Mesenchymal stem cell (in vitro differentiated cells and primary cell): ENCODE results near the gene PTPRD.
A peak's percentile ranks its signal among the peaks of the same experiment; 100 is the strongest.

Experiments used
- DNase-seq: peaks from one replicate; pipeline ENCODE4 v3.0.0-alpha.2; 2013
- H2AFZ ChIP-seq: one replicate; pipeline ENCODE4 v1.6.1; 2013; ENCODE audit warnings: low read depth, mild to moderate bottlenecking, control low read depth, inconsistent platforms, low read length, moderate library complexity
- H2AK5ac ChIP-seq: 2 replicates; pipeline ENCODE4 v1.6.1; 2013; ENCODE audit warnings: low read length, moderate library complexity, mild to moderate bottlenecking, inconsistent platforms; ENCODE audit not compliant: severe bottlenecking
- H2BK120ac ChIP-seq: one replicate; pipeline ENCODE4 v1.6.1; 2013; ENCODE audit warnings: low read depth, mild to moderate bottlenecking, inconsistent platforms, low read length, moderate library complexity
- H2BK12ac ChIP-seq, 2 experiments: one replicate each; pipeline ENCODE4 v1.6.1; 2013; ENCODE audit warnings: inconsistent platforms in 2 of 2, low read length in 2 of 2, mild to moderate bottlenecking in 2 of 2, moderate library complexity in 2 of 2, control low read depth in 1 of 2
- H2BK15ac ChIP-seq: one replicate; pipeline ENCODE4 v1.6.1; 2013; ENCODE audit warnings: mild to moderate bottlenecking, low read depth, inconsistent platforms; ENCODE audit not compliant: poor library complexity, severe bottlenecking
- H2BK5ac ChIP-seq: 2 replicates; pipeline ENCODE4 v1.6.1; 2013; ENCODE audit warnings: low read depth, mild to moderate bottlenecking, low read length, control low read depth, inconsistent platforms; ENCODE audit not compliant: poor library complexity, severe bottlenecking
- H3K14ac ChIP-seq, 2 experiments: one replicate each; pipeline ENCODE4 v1.6.1; 2013; ENCODE audit warnings: inconsistent platforms in 2 of 2, low read length in 2 of 2, control low read depth in 1 of 2, mild to moderate bottlenecking in 1 of 2, moderate library complexity in 1 of 2
- H3K18ac ChIP-seq, 2 experiments: one replicate each; pipeline ENCODE4 v1.6.1; 2013; ENCODE audit warnings: inconsistent platforms in 2 of 2, low read length in 2 of 2, control low read depth in 1 of 2, low read depth in 1 of 2, mild to moderate bottlenecking in 1 of 2
- H3K23ac ChIP-seq, 2 experiments: one replicate each; pipeline ENCODE4 v1.6.1; 2013; ENCODE audit warnings: inconsistent platforms in 2 of 2, low read length in 2 of 2, mild to moderate bottlenecking in 2 of 2, moderate library complexity in 2 of 2, control low read depth in 1 of 2
- H3K27ac ChIP-seq: 2 replicates; pipeline ENCODE4 v1.5.1; 2013; ENCODE audit warnings: mild to moderate bottlenecking, moderate library complexity, low read length, control low read depth, inconsistent platforms; ENCODE audit not compliant: poor library complexity, severe bottlenecking
- H3K27me3 ChIP-seq, 2 experiments: 2 replicates each; pipeline versions ENCODE4 v1.6.1 to v1.7.0; 2013; ENCODE audit warnings: low read length in 2 of 2, mild to moderate bottlenecking in 2 of 2, moderate library complexity in 2 of 2, control low read depth in 1 of 2, inconsistent platforms in 1 of 2; ENCODE audit not compliant: control insufficient read depth in 1 of 2, insufficient read depth in 1 of 2
- H3K36me3 ChIP-seq, 2 experiments: 2 replicates each; pipeline versions ENCODE4 v1.6.1 to v1.7.0; 2013; ENCODE audit warnings: low read length in 2 of 2, control low read depth in 1 of 2, inconsistent platforms in 1 of 2, low read depth in 1 of 2, mild to moderate bottlenecking in 1 of 2; ENCODE audit not compliant: insufficient read depth in 2 of 2, control insufficient read depth in 1 of 2
- H3K4ac ChIP-seq, 2 experiments: one replicate each; pipeline ENCODE4 v1.6.1; 2013; ENCODE audit warnings: inconsistent platforms in 2 of 2, low read length in 2 of 2, mild to moderate bottlenecking in 2 of 2, moderate library complexity in 2 of 2, control low read depth in 1 of 2, low read depth in 1 of 2
- H3K4me1 ChIP-seq: 2 replicates; pipeline ENCODE4 v1.6.1; 2013; ENCODE audit warnings: low read depth, low read length, control low read depth; ENCODE audit not compliant: control insufficient read depth, insufficient read depth
- H3K4me2 ChIP-seq: 2 replicates; pipeline ENCODE4 v1.6.1; 2013; ENCODE audit warnings: low read length, mild to moderate bottlenecking, inconsistent platforms; ENCODE audit not compliant: poor library complexity, severe bottlenecking
- H3K4me3 ChIP-seq, 2 experiments: 2 replicates each; pipeline versions ENCODE4 v1.5.1 to v1.7.0; 2013; ENCODE audit warnings: low read length in 2 of 2, mild to moderate bottlenecking in 2 of 2, control low read depth in 1 of 2, low read depth in 1 of 2; ENCODE audit not compliant: insufficient read depth in 1 of 2
- H3K79me1 ChIP-seq: replicated peaks from 2 replicates; pipeline ENCODE4 v1.6.1; 2013; ENCODE audit warnings: mild to moderate bottlenecking, control low read depth, low read length, inconsistent platforms; ENCODE audit not compliant: poor library complexity, severe bottlenecking
- H3K9ac ChIP-seq: 2 replicates; pipeline ENCODE4 v1.7.0; 2013; ENCODE audit warnings: mild to moderate bottlenecking, low read length, moderate library complexity
- H3K9me3 ChIP-seq: 2 replicates; pipeline ENCODE4 v1.7.0; 2013; ENCODE audit warnings: mild to moderate bottlenecking, low read length; ENCODE audit not compliant: control insufficient read depth
- H4K8ac ChIP-seq: one replicate; pipeline ENCODE4 v1.6.1; 2013; ENCODE audit warnings: inconsistent platforms, mild to moderate bottlenecking, low read length, moderate library complexity
- H4K91ac ChIP-seq: one replicate; pipeline ENCODE4 v1.6.1; 2013; ENCODE audit warnings: mild to moderate bottlenecking, low read length, inconsistent platforms
- WGBS: methylation state at CpG from one replicate; pipeline ENCODE4 v1.1.7; 2013; ENCODE audit warnings: mixed read lengths; 5-methylcytosine and 5-hydroxymethylcytosine counted together

The PTPRD gene

GRCh38 chr9:8365029-8365428, 2247.8 kb downstream of the PTPRD start:
- no peak overlapping the region for H3K14ac ChIP-seq
- H3K9me3 ChIP-seq, result no peaks in the 10 kb centered on the region
- no peak overlapping the region for H3K4me3 ChIP-seq
- peak overlapping the region; percentile 97 for H3K27ac ChIP-seq
- H3K36me3 ChIP-seq, result no peaks in the 10 kb centered on the region
- 31% methylated on average over 2 of the region's 2 CpGs for WGBS
- no peak overlapping the region for H3K23ac ChIP-seq
- DNase-seq, result peak; percentile 54
- H3K4me2 ChIP-seq, result no peak overlapping the region
- H2BK15ac ChIP-seq, result no peak overlapping the region
- H3K18ac ChIP-seq, result no peak overlapping the region
- no peak overlapping the region for H2BK12ac ChIP-seq
- no peak overlapping the region for H4K91ac ChIP-seq
- H2BK5ac ChIP-seq, result peak overlapping the region; percentile 53
- H3K9ac ChIP-seq, result no peak overlapping the region
- no peaks in the 10 kb centered on the region for H3K27me3 ChIP-seq
- H3K4ac ChIP-seq, result no peak overlapping the region
- no peak overlapping the region for H2AFZ ChIP-seq
- no peak overlapping the region for H4K8ac ChIP-seq
- peaks cover 6% of the 10 kb centered on the region for H3K4me1 ChIP-seq
- H2BK120ac ChIP-seq, result no peak overlapping the region
- H3K79me1 ChIP-seq, result no peaks in the 10 kb centered on the region
- no peak overlapping the region for H2AK5ac ChIP-seq

DNA sequence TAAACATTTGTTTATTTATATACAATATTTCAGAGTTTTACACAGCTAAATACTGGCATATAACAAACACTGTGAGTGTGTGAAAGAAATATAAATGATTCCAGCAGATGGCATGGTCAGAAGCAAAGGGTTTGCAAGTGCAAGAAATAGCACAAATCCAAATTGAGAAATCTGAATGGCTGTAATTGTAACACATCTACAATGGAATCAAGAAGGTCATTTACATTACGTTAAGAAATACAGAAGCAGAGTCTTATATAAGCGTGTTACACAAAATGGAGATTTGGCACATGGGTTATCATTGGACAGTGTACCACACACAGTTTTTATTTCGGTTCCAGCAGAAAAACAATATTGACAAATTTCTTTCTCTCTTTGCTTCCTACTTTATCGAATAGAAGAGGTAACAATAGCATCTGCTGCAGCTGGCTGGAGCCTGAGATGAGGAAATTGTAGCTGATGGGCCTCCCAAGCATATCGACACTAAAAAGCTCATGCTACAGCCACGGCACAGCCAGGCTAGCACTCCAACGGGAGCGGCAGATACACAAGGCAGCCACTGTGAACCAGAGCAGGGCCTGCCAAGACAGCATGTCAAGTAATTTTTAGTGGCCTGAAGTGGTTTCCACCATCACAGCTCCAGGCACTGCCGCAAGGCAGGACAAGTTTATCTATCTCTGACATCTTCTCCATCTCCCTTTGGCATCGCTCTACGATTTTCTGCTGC, 2248.6 kb downstream of the PTPRD start:
- WGBS, result 97% methylated on average over 11 of the region's 11 CpGs
- H3K79me1 ChIP-seq, result no peaks in the 10 kb centered on the region
- peak overlapping the region; percentile 96 for H2AK5ac ChIP-seq
- H2BK15ac ChIP-seq, result no peak overlapping the region
- H3K27ac ChIP-seq, result peak overlapping the region; percentile 56
- no peak overlapping the region for H3K4me2 ChIP-seq
- no peak overlapping the region for H4K8ac ChIP-seq
- peak overlapping the region in 1 of 2 experiments; percentile 67 for H2BK12ac ChIP-seq
- H3K18ac ChIP-seq, result no peak overlapping the region
- no peak overlapping the region for H3K9ac ChIP-seq
- no peak overlapping the region for H2AFZ ChIP-seq
- H3K9me3 ChIP-seq, result no peaks in the 10 kb centered on the region
- peak overlapping the region in 1 of 2 experiments; percentile 25 for H3K4ac ChIP-seq
- no peak overlapping the region for H3K4me3 ChIP-seq
- H3K23ac ChIP-seq, result no peak overlapping the region
- H3K4me1 ChIP-seq, result peaks cover 6% of the 10 kb centered on the region
- H4K91ac ChIP-seq, result peak overlapping the region; percentile 72
- no peaks in the 10 kb centered on the region for H3K36me3 ChIP-seq
- DNase-seq, result no peak
- no peaks in the 10 kb centered on the region for H3K27me3 ChIP-seq
- no peak overlapping the region for H2BK120ac ChIP-seq
- H3K14ac ChIP-seq, result no peak overlapping the region
- peak overlapping the region; percentile 5 for H2BK5ac ChIP-seq

DNA sequence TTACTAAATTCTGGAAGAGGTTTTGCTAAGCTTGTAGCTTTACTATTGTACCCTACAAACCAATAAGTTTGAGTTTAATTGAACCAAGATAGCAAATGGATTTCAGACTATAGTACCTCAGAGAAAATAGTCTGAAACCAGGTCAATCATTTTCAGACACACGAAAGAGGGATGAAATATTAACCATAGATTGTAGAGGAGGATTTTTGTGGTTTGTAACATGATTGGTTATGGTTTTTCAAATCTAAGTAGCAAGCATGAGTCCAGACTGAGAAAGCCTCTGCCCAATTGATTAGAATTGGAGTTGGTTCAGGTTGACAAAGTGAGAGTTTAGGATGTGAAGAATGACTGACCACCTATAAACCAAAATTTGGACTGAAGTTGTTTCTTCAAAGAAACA, 2250.6 kb downstream of the PTPRD start:
- Histone ChIP-seq H3K79me1 (no peaks in the 10 kb centered on the region), H3K4ac (no peak overlapping the region), H2AFZ (no peak overlapping the region), H2BK12ac (no peak overlapping the region), H2BK15ac (no peak overlapping the region), H3K14ac (no peak overlapping the region), H3K4me2 (no peak overlapping the region), H4K91ac (no peak overlapping the region), H3K23ac (no peak overlapping the region), H3K27me3 (no peaks in the 10 kb centered on the region), H3K4me3 (no peak overlapping the region), H3K4me1 (peaks cover 6% of the 10 kb centered on the region), H2BK120ac (no peak overlapping the region), H2AK5ac (no peak overlapping the region), H2BK5ac (no peak overlapping the region), H3K9me3 (no peaks in the 10 kb centered on the region), H3K18ac (no peak overlapping the region), H4K8ac (no peak overlapping the region), H3K36me3 (no peaks in the 10 kb centered on the region), H3K9ac (no peak overlapping the region), H3K27ac (peak overlapping the region; percentile 75)
- DNase-seq, result no peak
- WGBS, result 100% methylated on average over 1 of the region's 1 CpG

- H3K27me3 ChIP-seq, result no peaks in the 10 kb centered on the region
- H3K4me2 ChIP-seq, result no peak overlapping the region
- no peak overlapping the region for H3K9ac ChIP-seq
- H3K4ac ChIP-seq, result no peak overlapping the region
- H2BK5ac ChIP-seq, result peak overlapping the region; percentile 63
- no peaks in the 10 kb centered on the region for H3K36me3 ChIP-seq
- H2AK5ac ChIP-seq, result peak overlapping the region; percentile 70
- H3K9me3 ChIP-seq, result no peaks in the 10 kb centered on the region
- H3K27ac ChIP-seq, result peak overlapping the region; percentile 75
- no peak overlapping the region for H2BK12ac ChIP-seq
- WGBS, result no CpG with 5 or more reads among the region's 2 CpGs
- H3K23ac ChIP-seq, result no peak overlapping the region
- no peaks in the 10 kb centered on the region for H3K79me1 ChIP-seq
- H3K14ac ChIP-seq, result no peak overlapping the region
- no peak overlapping the region for H2AFZ ChIP-seq
- H2BK15ac ChIP-seq, result no peak overlapping the region
- no peak overlapping the region for H3K4me3 ChIP-seq
- H4K91ac ChIP-seq, result no peak overlapping the region
- no peak overlapping the region for H2BK120ac ChIP-seq
- no peak overlapping the region for H4K8ac ChIP-seq
- no peak for DNase-seq
- no peak overlapping the region for H3K18ac ChIP-seq
- H3K4me1 ChIP-seq, result peaks cover 6% of the 10 kb centered on the region
These were observed 2251.4 kb downstream of the PTPRD start for GRCh38 chr9:8361364-8361763.
